NT2/D1 (cell line): ENCODE measurements around the gene WNK1.

Experiments used
- DNase-seq: peaks from one replicate; pipeline ENCODE4 v3.0.0-alpha.2; 2011; ENCODE audit warnings: low read depth, low spot score
- H3K27me3 ChIP-seq: 2 replicates; pipeline ENCODE4 v1.6.0; 2011; ENCODE audit warnings: mild to moderate bottlenecking; ENCODE audit not compliant: insufficient read length, insufficient read depth
- H3K36me3 ChIP-seq: 2 replicates; pipeline ENCODE4 v1.6.1; 2011; ENCODE audit warnings: mild to moderate bottlenecking, low read length, mixed read lengths; ENCODE audit not compliant: insufficient read depth, insufficient read length
- H3K4me1 ChIP-seq: 2 replicates; pipeline ENCODE4 v1.5.1; 2011; ENCODE audit not compliant: insufficient read depth, insufficient read length
- H3K4me3 ChIP-seq: 2 replicates; pipeline ENCODE4 v1.5.1; 2011; ENCODE audit warnings: low read depth; ENCODE audit not compliant: insufficient read length
- H3K9ac ChIP-seq: 2 replicates; pipeline ENCODE4 v1.6.0; 2011; ENCODE audit warnings: low read depth; ENCODE audit not compliant: insufficient read length
- H3K9me3 ChIP-seq: 2 replicates; pipeline ENCODE4 v1.5.1; 2011; ENCODE audit warnings: mild to moderate bottlenecking, low read length; ENCODE audit not compliant: insufficient read depth
- SUZ12 ChIP-seq: IDR thresholded peaks from 2 replicates; pipeline ENCODE4 v1.6.1; 2011; ENCODE audit not compliant: insufficient read length, insufficient read depth; ENCODE audit errors: extremely low read depth
- YY1 ChIP-seq: IDR thresholded peaks from 2 replicates; pipeline ENCODE4 v1.6.1; 2011; ENCODE audit not compliant: insufficient read length, insufficient read depth
- ZNF274 ChIP-seq: IDR thresholded peaks from 2 replicates; pipeline ENCODE4 v1.6.1; 2011; ENCODE audit warnings: mild to moderate bottlenecking, low read depth, low read length

The WNK1 gene

DNA sequence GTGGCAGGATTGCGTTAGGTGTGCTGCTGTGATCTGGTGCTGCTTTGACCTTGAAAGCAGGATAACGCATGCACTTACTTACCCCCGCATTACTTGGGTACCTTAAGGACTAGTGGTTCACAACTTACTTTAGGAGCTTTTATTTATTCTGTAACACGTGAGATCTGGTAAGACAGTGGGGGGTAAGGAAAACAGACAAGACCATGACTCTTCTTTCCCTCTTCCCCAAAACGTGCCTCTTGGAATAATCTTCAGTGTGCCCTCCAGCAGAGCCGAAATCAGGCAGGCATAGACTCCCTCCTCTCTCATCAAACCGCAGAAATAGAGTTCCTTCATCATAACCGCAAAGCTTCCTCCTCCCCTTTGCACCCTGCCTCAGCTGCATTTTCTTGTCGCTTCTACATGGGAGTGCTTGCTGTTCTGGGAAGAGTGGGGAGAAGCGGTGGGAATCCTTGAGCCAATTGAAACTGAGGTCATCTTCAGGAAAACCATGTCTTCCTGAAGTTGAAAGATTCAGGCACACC is 153.7 kb downstream of the WNK1 start:
- Histone ChIP-seq H3K9ac (no peak overlapping the region), H3K36me3 (peaks cover 94% of the 10 kb centered on the region), H3K4me3 (no peak overlapping the region), H3K4me1 (peaks cover 7% of the 10 kb centered on the region), H3K9me3 (no peaks in the 10 kb centered on the region), H3K27me3 (no peaks in the 10 kb centered on the region)
- TF ChIP-seq SUZ12 (no peak), YY1 (no peak), ZNF274 (no peak)
- no peak for DNase-seq

DNA sequence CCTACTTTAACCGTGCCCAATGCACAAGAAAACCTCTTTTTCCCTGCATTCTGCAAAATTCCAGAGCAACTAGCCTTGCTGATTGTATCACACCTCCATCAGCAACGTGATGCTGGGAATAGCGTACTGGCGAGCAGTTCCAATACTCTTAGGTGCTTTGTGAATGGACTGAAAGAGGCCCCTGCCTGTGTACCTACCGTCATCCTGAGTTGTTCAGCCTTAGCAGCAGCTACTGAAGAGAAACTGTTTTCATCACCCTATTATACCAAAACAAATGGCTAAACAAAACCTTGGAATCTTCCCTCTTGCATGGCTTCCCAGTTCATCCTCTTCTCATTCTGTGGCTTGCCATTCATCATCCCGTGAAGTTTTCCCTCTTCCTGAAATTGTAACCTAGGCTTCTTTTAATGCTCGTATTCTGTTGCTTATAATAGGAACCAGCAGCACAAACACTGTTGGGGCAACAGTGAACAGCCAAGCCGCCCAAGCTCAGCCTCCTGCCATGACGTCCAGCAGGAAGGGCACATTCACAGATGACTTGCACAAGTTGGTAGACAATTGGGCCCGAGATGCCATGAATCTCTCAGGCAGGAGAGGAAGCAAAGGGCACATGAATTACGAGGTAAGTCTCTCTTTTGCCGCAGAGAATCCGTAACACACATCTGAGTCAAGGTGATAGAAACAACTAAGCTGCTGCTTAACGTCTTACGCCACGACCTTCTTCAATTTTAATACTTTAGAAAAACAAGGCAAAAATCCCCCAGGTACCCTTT is 155.2 kb downstream of the WNK1 start:
- Histone ChIP-seq H3K4me1 (peaks cover 7% of the 10 kb centered on the region), H3K9me3 (no peaks in the 10 kb centered on the region), H3K4me3 (no peak overlapping the region), H3K27me3 (no peaks in the 10 kb centered on the region), H3K9ac (no peak overlapping the region), H3K36me3 (peaks cover 94% of the 10 kb centered on the region)
- TF ChIP-seq YY1 = no peak
- TF ChIP-seq SUZ12 = no peak
- no peak for TF ChIP-seq ZNF274
- no peak for DNase-seq

GRCh38 chr12:909861-910260 is 157.5 kb downstream of the WNK1 start:
- peaks cover 93% of the 10 kb centered on the region for H3K36me3 ChIP-seq

GRCh38 chr12:910416-910815 is 158.0 kb downstream of the WNK1 start:
- DNase-seq = no peak
- Histone ChIP-seq H3K9me3 (no peaks in the 10 kb centered on the region), H3K4me3 (no peak overlapping the region), H3K9ac (no peak overlapping the region), H3K4me1 (peaks cover 7% of the 10 kb centered on the region), H3K27me3 (no peaks in the 10 kb centered on the region), H3K36me3 (peaks cover 96% of the 10 kb centered on the region)
- TF ChIP-seq SUZ12 (no peak), YY1 (no peak), ZNF274 (no peak)

More at GRCh38 chr12:909861-910260, 157.5 kb downstream of the WNK1 start:
- Histone ChIP-seq H3K27me3 (no peaks in the 10 kb centered on the region), H3K9me3 (no peaks in the 10 kb centered on the region), H3K4me1 (peaks cover 7% of the 10 kb centered on the region), H3K4me3 (no peak overlapping the region), H3K9ac (no peak overlapping the region)
- DNase-seq = no peak
- TF ChIP-seq ZNF274 = no peak
- TF ChIP-seq YY1 = no peak

DNA sequence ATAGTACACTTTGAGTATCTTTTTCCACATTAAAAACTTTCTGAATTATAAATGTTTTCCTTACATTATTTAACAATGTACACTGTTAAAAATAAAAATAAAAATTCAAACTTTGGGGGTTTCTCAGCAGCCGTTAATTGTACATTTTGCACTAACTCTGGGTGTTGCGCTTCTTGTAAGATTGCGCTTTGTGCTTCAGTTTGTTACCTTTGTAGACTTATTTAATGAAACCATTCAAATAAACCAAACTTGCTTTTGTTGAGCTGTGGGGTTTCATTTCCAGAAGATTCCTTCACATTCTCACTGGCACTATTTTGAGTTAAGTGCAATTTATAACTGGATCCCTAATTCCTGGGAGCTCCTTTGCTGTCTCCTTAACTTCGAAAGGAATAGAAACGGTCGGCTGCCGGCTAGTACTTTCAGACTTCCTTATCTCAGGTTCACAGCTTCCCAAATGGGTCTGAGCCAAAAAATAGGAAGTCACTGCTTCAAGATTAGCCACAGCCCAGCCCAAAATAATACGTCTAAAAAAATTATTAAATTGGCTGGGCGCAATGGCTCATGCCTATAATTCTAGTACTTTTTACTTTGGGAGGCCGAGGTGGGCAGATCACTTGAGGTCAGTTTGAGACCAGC is 158.9 kb downstream of the WNK1 start:
- no peak overlapping the region for H3K9ac ChIP-seq
- H3K4me1 ChIP-seq = peaks cover 5% of the 10 kb centered on the region
- no peaks in the 10 kb centered on the region for H3K9me3 ChIP-seq
- peaks cover 95% of the 10 kb centered on the region for H3K36me3 ChIP-seq
- no peak overlapping the region for H3K4me3 ChIP-seq
- TF ChIP-seq ZNF274 (no peak), SUZ12 (no peak), YY1 (no peak)
- no peak for DNase-seq
- H3K27me3 ChIP-seq = no peaks in the 10 kb centered on the region

GRCh38 chr12:912466-913235 is 160.3 kb downstream of the WNK1 start:
- peaks cover 96% of the 10 kb centered on the region for H3K36me3 ChIP-seq
- H3K27me3 ChIP-seq = no peaks in the 10 kb centered on the region
- no peaks in the 10 kb centered on the region for H3K9me3 ChIP-seq
- H3K4me1 ChIP-seq = peaks cover 8% of the 10 kb centered on the region
- H3K9ac ChIP-seq = no peak overlapping the region
- DNase-seq = no peak
- H3K4me3 ChIP-seq = no peak overlapping the region
- TF ChIP-seq YY1 = no peak
- no peak for TF ChIP-seq ZNF274
- TF ChIP-seq SUZ12 = no peak
